Mammary epithelial cell (primary cell): ENCODE results near the gene IFNA16.

Experiments
- EZH2 ChIP-seq: IDR thresholded peaks from 2 replicates; pipeline ENCODE4 v1.6.1; 2012; ENCODE audit warnings: low read length, inconsistent platforms, borderline replicate concordance
- TF ChIP-seq, protein P1 (sequence below), 2 donors: IDR thresholded peaks in 1 of 2; conservative IDR thresholded peaks in 1 of 2; 2 replicates each; pipeline ENCODE4 v1.5.1; 2011 to 2012; ENCODE audit warnings: inconsistent platforms in 2 of 2, low read length in 2 of 2, mild to moderate bottlenecking in 2 of 2, control low read depth in 1 of 2, low read depth in 1 of 2; ENCODE audit not compliant: insufficient read depth in 1 of 2; ENCODE audit errors: extremely low read depth in 1 of 2

DNA sequence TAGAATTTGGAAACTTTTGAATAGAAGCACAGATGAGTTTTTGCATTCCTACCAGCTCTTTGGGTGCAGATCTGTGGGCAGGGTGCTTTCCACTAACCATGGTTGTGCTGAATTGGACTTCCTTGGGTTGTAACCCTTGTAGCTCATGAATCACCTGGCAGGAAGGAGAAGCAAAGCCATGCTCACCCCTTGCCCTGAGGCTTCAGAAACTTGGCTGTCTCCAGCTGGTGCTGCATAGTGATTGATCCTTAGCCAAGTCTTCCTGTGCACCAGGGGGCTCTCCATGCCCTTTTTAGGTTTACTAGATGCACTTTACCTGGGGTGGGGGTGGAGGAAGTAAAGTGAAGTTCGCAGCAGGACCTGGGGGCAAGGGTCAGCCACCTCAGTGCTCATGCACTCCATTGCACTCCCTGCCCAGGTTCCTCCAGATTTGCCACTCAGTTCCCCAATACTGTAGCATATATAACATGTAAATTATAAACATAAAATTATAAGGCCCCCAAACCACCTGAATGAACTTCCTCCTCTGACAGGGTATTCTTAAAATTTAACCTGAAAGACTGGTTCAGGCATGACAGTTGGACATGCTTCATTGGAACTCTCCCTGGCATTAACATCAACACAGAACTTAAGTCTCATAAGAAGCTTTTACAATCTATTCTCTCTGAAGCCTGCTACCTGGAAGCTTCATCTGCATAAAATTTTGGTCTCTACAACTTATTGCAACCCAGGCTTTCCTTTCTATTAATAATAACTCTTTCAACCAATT lies 48.5 kb upstream of the IFNA16 start:
- TF ChIP-seq, protein P1, sequence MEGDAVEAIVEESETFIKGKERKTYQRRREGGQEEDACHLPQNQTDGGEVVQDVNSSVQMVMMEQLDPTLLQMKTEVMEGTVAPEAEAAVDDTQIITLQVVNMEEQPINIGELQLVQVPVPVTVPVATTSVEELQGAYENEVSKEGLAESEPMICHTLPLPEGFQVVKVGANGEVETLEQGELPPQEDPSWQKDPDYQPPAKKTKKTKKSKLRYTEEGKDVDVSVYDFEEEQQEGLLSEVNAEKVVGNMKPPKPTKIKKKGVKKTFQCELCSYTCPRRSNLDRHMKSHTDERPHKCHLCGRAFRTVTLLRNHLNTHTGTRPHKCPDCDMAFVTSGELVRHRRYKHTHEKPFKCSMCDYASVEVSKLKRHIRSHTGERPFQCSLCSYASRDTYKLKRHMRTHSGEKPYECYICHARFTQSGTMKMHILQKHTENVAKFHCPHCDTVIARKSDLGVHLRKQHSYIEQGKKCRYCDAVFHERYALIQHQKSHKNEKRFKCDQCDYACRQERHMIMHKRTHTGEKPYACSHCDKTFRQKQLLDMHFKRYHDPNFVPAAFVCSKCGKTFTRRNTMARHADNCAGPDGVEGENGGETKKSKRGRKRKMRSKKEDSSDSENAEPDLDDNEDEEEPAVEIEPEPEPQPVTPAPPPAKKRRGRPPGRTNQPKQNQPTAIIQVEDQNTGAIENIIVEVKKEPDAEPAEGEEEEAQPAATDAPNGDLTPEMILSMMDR (conservative IDR thresholded peaks at IDR 0.05 in 1 of 2, IDR thresholded peaks at IDR 0.05 in 1 of 2; ENCODE audit: extremely low read depth in 1 of 2, insufficient read depth in 1 of 2, low read depth in 1 of 2, low read length in 2 of 2), result no peak
- TF ChIP-seq EZH2, result no peak
